ENCODE measurements around the gene DNAH2. TPM values are rescaled to one million over a fixed set of nuclear protein-coding genes. Genes with fewer than 3 reads are reported as not detected.

Gene DNAH2
- total RNA-seq, 2 donors from 2014 or later, result under 0.01 TPM; not detected in 1

- TF ChIP-seq CTCF (IDR thresholded peaks at IDR 0.05), result no peak
- Histone ChIP-seq H3K36me3 (peaks cover 5% of the 10 kb centered on the region), H3K4me3 (no peak overlapping the region), H3K27me3 (replicated peaks; ENCODE audit: insufficient read depth) (no peaks in the 10 kb centered on the region), H3K27ac (no peak overlapping the region), H3K9me3 (no peaks in the 10 kb centered on the region), H3K4me1 (ENCODE audit: control insufficient read depth in 1 of 2, low read depth in 2 of 2) (no peaks in the 10 kb centered on the region)
- no peak for ATAC-seq (ENCODE audit: insufficient number of reproducible peaks, low FRiP score, low read depth)
- DNase-seq (ENCODE audit: low spot score), result no peak
Measured at GRCh38 chr17:7697828-7698588, 19.5 kb upstream of the DNAH2 start.

GRCh38 chr17:7700510-7700909 lies 17.0 kb upstream of the DNAH2 start:
- H3K9me3 ChIP-seq, result no peaks in the 10 kb centered on the region
- peaks cover 8% of the 10 kb centered on the region for H3K27me3 ChIP-seq (replicated peaks; ENCODE audit: insufficient read depth)
- H3K36me3 ChIP-seq, result peaks cover 5% of the 10 kb centered on the region
- no peak for DNase-seq (ENCODE audit: low spot score)
- peaks cover 7 to 15% of the 10 kb centered on the region in 2 donors for H3K4me1 ChIP-seq (ENCODE audit: control insufficient read depth in 1 of 2, low read depth in 2 of 2)
- no peak for ATAC-seq (ENCODE audit: insufficient number of reproducible peaks, low FRiP score, low read depth)
- H3K27ac ChIP-seq, result no peak overlapping the region
- no peak overlapping the region for H3K4me3 ChIP-seq
- TF ChIP-seq CTCF (IDR thresholded peaks at IDR 0.05), result no peak

DNA sequence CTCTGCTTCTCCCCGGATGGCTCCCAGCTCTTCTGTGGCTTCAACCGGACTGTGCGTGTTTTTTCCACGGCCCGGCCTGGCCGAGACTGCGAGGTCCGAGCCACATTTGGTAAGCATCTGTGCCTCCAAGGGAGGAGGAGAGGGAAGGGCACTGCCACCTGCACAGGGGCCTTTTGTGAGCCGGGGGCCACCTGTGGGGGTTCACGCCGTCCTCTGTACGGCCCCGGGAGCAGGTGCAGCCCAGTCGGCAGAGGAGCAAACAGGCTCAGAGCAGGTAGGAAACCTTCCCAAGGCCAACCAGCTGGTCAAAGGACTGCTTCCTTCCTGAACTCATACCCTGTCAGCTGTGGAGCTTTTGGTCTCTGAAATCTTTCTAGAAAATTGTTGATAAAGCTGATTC lies 15.9 kb upstream of the DNAH2 start:
- no peak overlapping the region for H3K27ac ChIP-seq
- no peak for TF ChIP-seq CTCF (IDR thresholded peaks at IDR 0.05)
- ATAC-seq (ENCODE audit: insufficient number of reproducible peaks, low FRiP score, low read depth) (no peak), DNase-seq (ENCODE audit: low spot score) (no peak)
- no peak overlapping the region for H3K4me3 ChIP-seq
- H3K9me3 ChIP-seq, result no peaks in the 10 kb centered on the region
- peaks cover 5% of the 10 kb centered on the region for H3K36me3 ChIP-seq
- H3K27me3 ChIP-seq (replicated peaks; ENCODE audit: insufficient read depth), result peaks cover 8% of the 10 kb centered on the region
- H3K4me1 ChIP-seq (ENCODE audit: control insufficient read depth in 1 of 2, low read depth in 2 of 2), result peaks cover 7 to 15% of the 10 kb centered on the region in 2 donors

GRCh38 chr17:7702776-7703175 lies 14.8 kb upstream of the DNAH2 start:
- Histone ChIP-seq H3K27ac (no peak overlapping the region), H3K4me1 (ENCODE audit: control insufficient read depth in 1 of 2, low read depth in 2 of 2) (peaks cover 7 to 15% of the 10 kb centered on the region in 2 donors), H3K9me3 (no peaks in the 10 kb centered on the region), H3K36me3 (peaks cover 5% of the 10 kb centered on the region), H3K4me3 (no peak overlapping the region), H3K27me3 (replicated peaks; ENCODE audit: insufficient read depth) (peaks cover 8% of the 10 kb centered on the region)
- no peak for DNase-seq (ENCODE audit: low spot score)
- no peak for ATAC-seq (ENCODE audit: insufficient number of reproducible peaks, low FRiP score, low read depth)
- no peak for TF ChIP-seq CTCF (IDR thresholded peaks at IDR 0.05)

- Histone ChIP-seq H3K27me3 (replicated peaks; ENCODE audit: insufficient read depth) (peaks cover 8% of the 10 kb centered on the region), H3K9me3 (no peaks in the 10 kb centered on the region), H3K27ac (no peak overlapping the region), H3K4me3 (no peak overlapping the region), H3K36me3 (peaks cover 5% of the 10 kb centered on the region), H3K4me1 (ENCODE audit: control insufficient read depth in 1 of 2, low read depth in 2 of 2) (peaks cover 7 to 15% of the 10 kb centered on the region in 2 donors)
- peak; percentile 40 for ATAC-seq (ENCODE audit: insufficient number of reproducible peaks, low FRiP score, low read depth)
- no peak for DNase-seq (ENCODE audit: low spot score)
- TF ChIP-seq CTCF (IDR thresholded peaks at IDR 0.05), result no peak
Measured at GRCh38 chr17:7703584-7704479, 13.7 kb upstream of the DNAH2 start.

Measured in thoracic aorta (tissue), 2 donors.